H1 (cell line): ENCODE measurements around the gene PNLDC1. TPM values are rescaled to one million over a fixed set of nuclear protein-coding genes. Genes with fewer than 3 reads are reported as not detected.
"Not testable (repeated sequence)": the region's sequence is repeated elsewhere in the genome, so short reads cannot be mapped to it uniquely, and the experiment has no call there.

Source experiments
- CTCF ChIA-PET: fragments of 300-600 bp; sonication (Branson Sonifier 250); formaldehyde crosslinking; loops from one replicate; lab custom pipeline; 2021; ENCODE audit not compliant: partially characterized antibody; lab: Charles Lee
- POLR2A ChIA-PET: fragments of 300-600 bp; sonication (Branson Sonifier 250); formaldehyde crosslinking; loops from one replicate; lab custom pipeline; 2021; ENCODE audit warnings: inconsistent platforms; ENCODE audit not compliant: partially characterized antibody; lab: Charles Lee
- DNase-seq, 2 experiments: peaks; one replicate each; pipeline versions ENCODE4 v3.0.0 to v3.0.0-alpha.2; 2010 to 2022; ENCODE audit warnings: low spot score in 2 of 2, low read depth in 1 of 2, mixed read lengths in 1 of 2
- FAIRE-seq: peaks from 2 replicates; lab custom pipeline; 2011; peaks lifted over from hg19 to GRCh38; lab: Jason Lieb, UNC
- H2AFZ ChIP-seq: 2 replicates; pipeline ENCODE4 v1.8.1; 2012; ENCODE audit warnings: low read length, inconsistent platforms
- H2AK5ac ChIP-seq: 2 replicates; pipeline ENCODE4 v1.6.1; 2013; ENCODE audit warnings: low read depth, low read length
- H2BK120ac ChIP-seq: replicated peaks from 2 replicates; pipeline ENCODE3; 2013; ENCODE audit warnings: low read depth, low read length, inconsistent platforms
- H2BK12ac ChIP-seq: 2 replicates; pipeline ENCODE4 v1.6.1; 2013; ENCODE audit warnings: low read depth, low read length
- H2BK15ac ChIP-seq: 2 replicates; pipeline ENCODE4 v1.6.1; 2013; ENCODE audit warnings: low read length
- H2BK20ac ChIP-seq: 2 replicates; pipeline ENCODE4 v1.6.1; 2013; ENCODE audit warnings: low read length
- H2BK5ac ChIP-seq: 2 replicates; pipeline ENCODE4 v1.6.1; 2013; ENCODE audit warnings: low read depth, low read length
- H3K14ac ChIP-seq: 2 replicates; pipeline ENCODE4 v1.6.1; 2013; ENCODE audit warnings: inconsistent platforms; ENCODE audit not compliant: insufficient read length
- H3K18ac ChIP-seq: 2 replicates; pipeline ENCODE4 v1.6.1; 2013; ENCODE audit warnings: low read length; ENCODE audit errors: extremely low read depth
- H3K23ac ChIP-seq: 2 replicates; pipeline ENCODE4 v1.6.1; 2013; ENCODE audit warnings: inconsistent platforms; ENCODE audit not compliant: insufficient read length
- H3K23me2 ChIP-seq: 2 replicates; pipeline ENCODE4 v1.6.1; 2013; ENCODE audit warnings: low read depth, low read length
- H3K27ac ChIP-seq: 2 replicates; pipeline ENCODE4 v1.6.1; 2011; ENCODE audit warnings: low read depth, low read length, inconsistent platforms
- H3K27me3 ChIP-seq, 4 experiments: replicated peaks in 1 of 4; 1 replicate in 1 of 4; 2 replicates in 3 of 4; pipeline versions ENCODE4 v1.6.1 to v1.8.1; 2011 to 2013; ENCODE audit warnings: low read length in 3 of 4, mild to moderate bottlenecking in 3 of 4, inconsistent platforms in 2 of 4, mixed read lengths in 2 of 4, moderate library complexity in 1 of 4; ENCODE audit not compliant: control insufficient read depth in 3 of 4, insufficient read depth in 3 of 4; ENCODE audit errors: extremely low read depth in 1 of 4
- H3K36me3 ChIP-seq, 4 experiments: 2 replicates each; pipeline versions ENCODE4 v1.6.1 to v1.8.1; 2011 to 2013; ENCODE audit warnings: mild to moderate bottlenecking in 4 of 4, low read length in 3 of 4, moderate library complexity in 2 of 4, control low read depth in 1 of 4, inconsistent platforms in 1 of 4; ENCODE audit not compliant: insufficient read depth in 4 of 4, control insufficient read depth in 2 of 4
- H3K4ac ChIP-seq: replicated peaks from 2 replicates; pipeline ENCODE3; 2013; ENCODE audit warnings: low read length, low read depth, mixed read lengths, inconsistent platforms; ENCODE audit not compliant: insufficient read length
- H3K4me1 ChIP-seq, 4 experiments: replicated peaks in 1 of 4; 1 replicate in 1 of 4; 2 replicates in 3 of 4; pipeline versions ENCODE4 v1.6.1 to v1.8.1; 2011 to 2013; ENCODE audit warnings: low read length in 3 of 4, inconsistent platforms in 2 of 4, mixed read lengths in 1 of 4; ENCODE audit not compliant: insufficient read depth in 4 of 4, control insufficient read depth in 3 of 4
- H3K4me2 ChIP-seq, 2 experiments: 2 replicates each; pipeline versions ENCODE4 v1.6.1 to v1.8.1; 2011 to 2013; ENCODE audit warnings: low read depth in 2 of 2, low read length in 2 of 2, control low read depth in 1 of 2, inconsistent platforms in 1 of 2, mild to moderate bottlenecking in 1 of 2; ENCODE audit not compliant: insufficient read depth in 1 of 2
- H3K4me3 ChIP-seq, 4 experiments: fragments of 200-600, 300-600 bp in 1 of 4; sonication (generic), shearing (Covaris generic), sonication (Bioruptor Twin) in 1 of 4; 2 replicates each; pipeline versions ENCODE4 v1.5.1 to v1.8.1; 2011 to 2016; ENCODE audit warnings: low read length in 4 of 4, low read depth in 3 of 4, control low read depth in 2 of 4, inconsistent platforms in 2 of 4, mild to moderate bottlenecking in 2 of 4, mixed read lengths in 1 of 4, moderate library complexity in 1 of 4; ENCODE audit not compliant: insufficient read depth in 2 of 4; ENCODE audit errors: extremely low read depth in 1 of 4
- H3K56ac ChIP-seq: replicated peaks from 2 replicates; pipeline ENCODE3; 2013; ENCODE audit warnings: low read depth, mild to moderate bottlenecking, mixed read lengths, low read length, inconsistent platforms; ENCODE audit not compliant: insufficient read length
- H3K79me1 ChIP-seq: 2 replicates; pipeline ENCODE4 v1.6.1; 2013; ENCODE audit warnings: low read depth, low read length, control low read depth
- H3K79me2 ChIP-seq, 2 experiments: 2 replicates each; pipeline versions ENCODE4 v1.6.1 to v1.8.1; 2012 to 2013; ENCODE audit warnings: low read length in 2 of 2, mild to moderate bottlenecking in 2 of 2, inconsistent platforms in 1 of 2; ENCODE audit not compliant: insufficient read depth in 2 of 2, control insufficient read depth in 1 of 2
- H3K9ac ChIP-seq, 4 experiments: replicated peaks in 1 of 4; 1 replicate in 1 of 4; 2 replicates in 3 of 4; pipeline versions ENCODE4 v1.6.1 to v1.8.1; 2011 to 2013; ENCODE audit warnings: low read depth in 3 of 4, low read length in 3 of 4, control low read depth in 2 of 4, mild to moderate bottlenecking in 2 of 4, moderate library complexity in 2 of 4, inconsistent platforms in 1 of 4; ENCODE audit errors: extremely low read depth in 1 of 4
- H3K9me3 ChIP-seq, 2 experiments: 2 replicates each; pipeline versions ENCODE4 v1.6.1 to v1.8.1; 2012 to 2013; ENCODE audit warnings: mild to moderate bottlenecking in 2 of 2, moderate library complexity in 2 of 2, control low read depth in 1 of 2, inconsistent platforms in 1 of 2, low read depth in 1 of 2, low read length in 1 of 2, mixed read lengths in 1 of 2; ENCODE audit not compliant: insufficient read depth in 2 of 2
- H4K20me1 ChIP-seq, 2 experiments: replicated peaks in 1 of 2; 2 replicates each; pipeline versions ENCODE3 to v1.8.1; 2011 to 2013; ENCODE audit warnings: inconsistent platforms in 2 of 2, low read length in 2 of 2, mild to moderate bottlenecking in 1 of 2; ENCODE audit not compliant: insufficient read depth in 2 of 2, control insufficient read depth in 1 of 2
- H4K5ac ChIP-seq: 2 replicates; pipeline ENCODE4 v1.6.1; 2013; ENCODE audit warnings: low read length, low read depth, mixed read lengths, inconsistent platforms; ENCODE audit not compliant: insufficient read length
- H4K8ac ChIP-seq: 2 replicates; pipeline ENCODE4 v1.8.0; 2013; ENCODE audit warnings: mild to moderate bottlenecking, moderate library complexity, low read length, inconsistent platforms; ENCODE audit not compliant: insufficient read depth; ENCODE audit errors: extremely low read depth
- H4K91ac ChIP-seq: replicated peaks from 2 replicates; pipeline ENCODE3; 2013; ENCODE audit warnings: low read length, mixed read lengths, inconsistent platforms; ENCODE audit not compliant: insufficient read length
- WGBS, 2 experiments: shearing (Covaris generic) in 1 of 2; methylation state at CpG; one replicate each; pipeline versions ENCODE4 v1.1.6 to v1.1.7; 2013 to 2015; ENCODE audit warnings: low lambda C conversion rate in 2 of 2, mixed read lengths in 2 of 2, inconsistent platforms in 1 of 2, low coverage in 1 of 2, missing lambda C conversion rate in 1 of 2; ENCODE audit not compliant: insufficient replicate concordance in 2 of 2, insufficient coverage in 1 of 2, insufficient read length in 1 of 2; ENCODE audit errors: extremely low coverage in 1 of 2, missing lambda C conversion rate in 1 of 2; 5-methylcytosine and 5-hydroxymethylcytosine counted together
- polyA plus RNA-seq, 7 experiments: library from polyadenylated mRNA; depleted of rRNA in 3 of 7; stranded (reverse) in 5 of 7; unstranded in 2 of 7; fragments of >200 nt in 5 of 7; fragments of 200-250 nt in 2 of 7; gene quantifications; 1 replicate in 5 of 7; 2 replicates in 1 of 7; 4 replicates in 1 of 7; pipeline versions ENCODE4 v1.2.1 to v1.2.3, GENCODE V29; 2011 to 2013; ENCODE audit warnings: missing spikeins in 2 of 7, mixed read lengths in 2 of 7
- total RNA-seq: library from RNA; stranded (reverse); fragmentation: NEBNext Ultra II Directional; extraction: Animal tissue kit (Norgen Biotek cat#: 25700); gene quantifications from 2 replicates; pipeline ENCODE4 v1.2.1, GENCODE V29; 2021

PNLDC1 gene
- total and polyA plus RNA-seq, 2 of the 8 experiments (the other 6 are each of a cell fraction or from before 2014, with no cell fraction given) = 0.15 to 0.34 TPM

DNA sequence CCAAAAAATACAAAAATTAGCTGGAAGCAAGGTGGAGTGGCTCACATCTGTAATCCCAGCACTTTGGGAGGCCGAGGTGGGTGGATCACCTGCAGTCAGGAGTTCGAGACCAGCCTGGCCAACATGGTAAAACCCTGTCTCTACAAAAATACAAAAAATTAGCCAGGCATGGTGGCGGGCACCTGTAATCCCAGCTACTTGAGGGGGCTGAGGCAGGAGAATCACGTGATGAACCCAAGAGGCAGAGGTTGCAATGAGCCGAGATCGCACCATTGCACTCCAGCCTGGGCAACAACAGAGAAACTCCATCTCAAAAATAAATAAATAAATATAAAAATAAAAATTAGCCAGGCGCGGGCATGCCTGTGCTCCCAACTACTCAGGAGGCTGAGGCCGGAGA is 24.6 kb downstream of the PNLDC1 start:
- H2AK5ac ChIP-seq, DNase-seq, H2BK20ac ChIP-seq, H3K56ac ChIP-seq, H4K91ac ChIP-seq, H3K9ac ChIP-seq, H3K18ac ChIP-seq, H2BK120ac ChIP-seq, H3K36me3 ChIP-seq, H2AFZ ChIP-seq, H2BK12ac ChIP-seq, POLR2A ChIA-PET, CTCF ChIA-PET, H3K4me1 ChIP-seq, H4K8ac ChIP-seq, H3K4me3 ChIP-seq, H3K27me3 ChIP-seq, H3K79me1 ChIP-seq, H4K5ac ChIP-seq, H3K14ac ChIP-seq, H3K4ac ChIP-seq, H3K9me3 ChIP-seq, H4K20me1 ChIP-seq, H3K4me2 ChIP-seq, H2BK15ac ChIP-seq, H3K23ac ChIP-seq, H3K23me2 ChIP-seq, H3K27ac ChIP-seq, H3K79me2 ChIP-seq, FAIRE-seq, H2BK5ac ChIP-seq: not testable (repeated sequence)
- 94% methylated on average over 8 of the region's 9 CpGs; no CpG with 5 or more reads in 1 of the 2 experiments for WGBS, 2 experiments
